ENCODE measurements around the gene FBLN5. TPM values are rescaled to one million over a fixed set of nuclear protein-coding genes. Genes with fewer than 3 reads are reported as not detected.

FBLN5 gene
- total RNA-seq, 8 experiments from 2014 or later: 0.50 to 516 (median 3.4) TPM

- WGBS, 10 experiments: 33 to 100% (median 53%) methylated on average over 1 to 10 of the region's 19 CpGs; no CpG with 5 or more reads in 1 of the 10 experiments
- Histone ChIP-seq H3K4me3 (peak overlapping the region in 4 of 5 donors; percentile 43 to 48 (median 47)), H3K27ac (no peak overlapping the region), H3K4me1 (replicated peaks in 1 of 2) (no peaks in the 10 kb centered on the region)
- no peak for ATAC-seq (replicated peaks in 6 of 8)
- in situ Hi-C loops (cut with MboI; ENCODE audit: low pct_unique_long_range_greater_than_20kb in 2 of 9, low sequenced_read_pairs in 9 of 9, unreplicated experiment in 9 of 9): no loop called here
Observed at GRCh38 chr14:91835197-91835919, 112.1 kb downstream of the FBLN5 start.

GRCh38 chr14:91834571-91834970 is 112.9 kb downstream of the FBLN5 start:
- no peak overlapping the region for H3K4me3 ChIP-seq
- ATAC-seq (replicated peaks in 6 of 8): no peak
- no peak overlapping the region for H3K27ac ChIP-seq
- WGBS, 10 experiments: 17 to 100% (median 85%) methylated on average over 1 to 2 of the region's 2 CpGs; no CpG with 5 or more reads in 2 of the 10 experiments
- no peaks in the 10 kb centered on the region for H3K4me1 ChIP-seq (replicated peaks in 1 of 2)
- in situ Hi-C loops (cut with MboI; ENCODE audit: low pct_unique_long_range_greater_than_20kb in 2 of 9, low sequenced_read_pairs in 9 of 9, unreplicated experiment in 9 of 9): no loop called here

- in situ Hi-C loops (cut with MboI; ENCODE audit: low pct_unique_long_range_greater_than_20kb in 2 of 9, low sequenced_read_pairs in 9 of 9, unreplicated experiment in 9 of 9): no loop called here
- Histone ChIP-seq H3K4me3 (no peak overlapping the region), H3K4me1 (replicated peaks in 1 of 2) (no peaks in the 10 kb centered on the region), H3K27ac (no peak overlapping the region)
- 0 to 43% (median 0%) methylated on average over 1 of the region's 1 CpG; no CpG with 5 or more reads in 1 of the 10 experiments for whole genome bisulfite sequencing, 10 experiments
- ATAC-seq (replicated peaks in 6 of 8): peak in 1 of 8 experiments; percentile 24
Observed at GRCh38 chr14:91831337-91831736, 116.2 kb downstream of the FBLN5 start.

GRCh38 chr14:91830777-91831176 is 116.7 kb downstream of the FBLN5 start:
- in situ Hi-C loops (cut with MboI; ENCODE audit: low pct_unique_long_range_greater_than_20kb in 2 of 9, low sequenced_read_pairs in 9 of 9, unreplicated experiment in 9 of 9): no loop called here
- Histone ChIP-seq H3K4me1 (replicated peaks in 1 of 2) (no peaks in the 10 kb centered on the region), H3K27ac (no peak overlapping the region), H3K4me3 (no peak overlapping the region)
- peak; percentile 36 to 95 (median 69) for ATAC-seq (replicated peaks in 6 of 8)
- WGBS, 10 experiments: 0 to 80% (median 7%) methylated on average over 1 to 3 of the region's 3 CpGs; no CpG with 5 or more reads in 3 of the 10 experiments

- in situ Hi-C loops (cut with MboI; ENCODE audit: low pct_unique_long_range_greater_than_20kb in 2 of 9, low sequenced_read_pairs in 9 of 9, unreplicated experiment in 9 of 9): no loop called here
- WGBS, 10 experiments: 13 to 100% (median 80%) methylated on average over 2 of the region's 2 CpGs; no CpG with 5 or more reads in 3 of the 10 experiments
- Histone ChIP-seq H3K4me3 (no peak overlapping the region), H3K27ac (no peak overlapping the region), H3K4me1 (replicated peaks in 1 of 2) (no peaks in the 10 kb centered on the region)
- no peak for ATAC-seq (replicated peaks in 6 of 8)
Observed at GRCh38 chr14:91829511-91829910, 118.0 kb downstream of the FBLN5 start.

GRCh38 chr14:91827746-91828145 is 119.7 kb downstream of the FBLN5 start:
- no peak overlapping the region for H3K27ac ChIP-seq
- WGBS, 10 experiments: 61 to 100% (median 98%) methylated on average over 1 of the region's 1 CpG
- no peak for ATAC-seq (replicated peaks in 6 of 8)
- in situ Hi-C loops (cut with MboI; ENCODE audit: low pct_unique_long_range_greater_than_20kb in 2 of 9, low sequenced_read_pairs in 9 of 9, unreplicated experiment in 9 of 9): no loop called here
- no peaks in the 10 kb centered on the region for H3K4me1 ChIP-seq (replicated peaks in 1 of 2)
- H3K4me3 ChIP-seq: no peak overlapping the region

Other genes with a start within 250 kb of the FBLN5 start
- 10 to 100 TPM in 1 of 8 experiments, under 1 TPM in 3, not detected in 4; 0.05 to 14.9 (median 0.41) TPM for gene CATSPERB, start 215.6 kb downstream of the FBLN5 start, total RNA-seq
- 10 to 100 TPM in 1 of 8 experiments, 1 to 10 TPM in 3, under 1 TPM in 4; 0.10 to 81.1 (median 1.2) TPM for gene TC2N, start 80.2 kb downstream of the FBLN5 start, total RNA-seq
- gene TRIP11, start 92.4 kb upstream of the FBLN5 start, total RNA-seq: 10 to 100 TPM; 16.8 to 45.2 (median 24.1) TPM
- gene ATXN3, start 158.9 kb upstream of the FBLN5 start, total RNA-seq: 10 to 100 TPM; 13.9 to 45.1 (median 24.4) TPM
- gene NDUFB1, start 174.0 kb upstream of the FBLN5 start, total RNA-seq: 100 to 1,000 TPM; 306 to 552 (median 483) TPM
- 10 to 100 TPM; 15.4 to 64.9 (median 33.7) TPM for gene CPSF2, start 174.3 kb upstream of the FBLN5 start, total RNA-seq

Measured in motor neuron (in vitro differentiated cells).